ENCODE results near the gene CD83. TPM values are rescaled to one million over a fixed set of nuclear protein-coding genes. Genes with fewer than 3 reads are reported as not detected.

The CD83 gene
- total and polyA plus RNA-seq, 9 of the 15 experiments (the other 6 are each of a cell fraction or from before 2014, with no cell fraction given): 2.5 to 4.1 (median 3.4) TPM

- peak in 2 of 4 experiments; percentile 53 to 65 for DNase-seq (ENCODE audit: extremely low read depth in 1 of 4, low spot score in 3 of 4)
- peak; percentile 88 for ATAC-seq
- H3K27ac ChIP-seq (ENCODE audit: extremely low read depth, low read depth, low read length): no peak overlapping the region
- FAIRE-seq: peak; percentile 77
- no peaks in the 10 kb centered on the region for H3K36me3 ChIP-seq (ENCODE audit: control insufficient read depth, insufficient read depth, low read length)
- BruUV-seq (replicated peaks): no TSS peak
- H3K27me3 ChIP-seq (ENCODE audit: control insufficient read depth in 2 of 2, insufficient read depth in 2 of 2, low read length in 2 of 2): no peaks in the 10 kb centered on the region
- H3K9me3 ChIP-seq (replicated peaks; ENCODE audit: control insufficient read depth, insufficient read depth, low read depth, low read length): 0 out of 2 replicates have a peak, but pooled peaks cover 2% of the 10 kb centered on the region
- H3K4me3 ChIP-seq: no peak overlapping the region
- WGBS (ENCODE audit: insufficient coverage, low coverage, missing lambda C conversion rate): 15% methylated on average over 9 of the region's 9 CpGs
- H3K9ac ChIP-seq (ENCODE audit: insufficient read depth in 1 of 2, low read depth in 2 of 2, low read length in 2 of 2): no peak overlapping the region
- peaks cover 0 to 13% of the 10 kb centered on the region in 2 experiments; a peak in 4 of 5 replicates for H3K4me1 ChIP-seq (replicated peaks in 1 of 2; ENCODE audit: control insufficient read depth in 2 of 2, insufficient read depth in 2 of 2, low read length in 2 of 2)
- no peaks in the 10 kb centered on the region for H3K9me1 ChIP-seq (ENCODE audit: control insufficient read depth, insufficient read depth, low read length)
- in situ Hi-C loops (cut with MboI) (no loop called here), intact Hi-C loops (cut with micrococcal nuclease) (no loop called here)
- no peaks in the 10 kb centered on the region for H3K79me2 ChIP-seq (ENCODE audit: control insufficient read depth, insufficient read depth, low read length)
- H4K20me1 ChIP-seq (replicated peaks; ENCODE audit: control insufficient read depth, insufficient read depth, low read length): no peaks in the 10 kb centered on the region
- POLR2A ChIA-PET: interaction anchor here (1.9 kb wide), 1 partner anchor 11 kb away, joined by 7 read pairs; no protein-coding TSS in a partner anchor
- CTCF ChIA-PET (ENCODE audit: low intra/inter-chr PET ratio): interaction anchor here (0.7 kb wide), 1 partner anchor 8 kb away, joined by 3 read pairs; no protein-coding TSS in a partner anchor
- H3K4me2 ChIP-seq (ENCODE audit: insufficient read depth, low read length): peak overlapping the region; percentile 9; the same call in 1 of the 2 replicates
- H2AFZ ChIP-seq (ENCODE audit: low read depth, low read length): peak overlapping the region; percentile 63
- TF ChIP-seq ZBTB34 (CRISPR knock-in tag; IDR thresholded peaks at IDR 0.05) (no peak), MAZ (CRISPR knock-in tag; conservative IDR thresholded peaks at IDR 0.05 in 1 of 2, IDR thresholded peaks at IDR 0.05 in 1 of 2) (no peak), SMAD4 (CRISPR knock-in tag; conservative IDR thresholded peaks at IDR 0.05) (peak; percentile 59; the same call in 1 of the 2 replicates), PBX2 (CRISPR knock-in tag; IDR thresholded peaks at IDR 0.05; ENCODE audit: low read depth) (no peak), PBX2 (tag; conservative IDR thresholded peaks at IDR 0.05; ENCODE audit: low read depth) (peak; percentile 61; the same call in 1 of the 2 replicates), NR1H2 (CRISPR knock-in tag; IDR thresholded peaks at IDR 0.05) (no peak), ZNF324 (CRISPR knock-in tag; IDR thresholded peaks at IDR 0.05) (no peak), CEBPG (CRISPR knock-in tag; IDR thresholded peaks at IDR 0.05) (no peak), CEBPG (tag; conservative IDR thresholded peaks at IDR 0.05 in 1 of 2, IDR thresholded peaks at IDR 0.05 in 1 of 2) (no peak; a peak in 1 of 4 replicates), RBM17 (IDR thresholded peaks at IDR 0.05; ENCODE audit: borderline replicate concordance, low read depth, low read length) (no peak), PKNOX1 (IDR thresholded peaks at IDR 0.05) (peak; percentile 58), U2AF1 (optimal IDR thresholded peaks at IDR 0.05; ENCODE audit: low read depth, low read length) (no peak), SRSF7 (optimal IDR thresholded peaks at IDR 0.05; ENCODE audit: low read depth, low read length) (no peak), HNRNPUL1 (IDR thresholded peaks at IDR 0.05; ENCODE audit: low read length) (no peak), TOE1 (IDR thresholded peaks at IDR 0.05; ENCODE audit: borderline replicate concordance) (no peak), TOE1 (CRISPR knock-in tag; IDR thresholded peaks at IDR 0.05; ENCODE audit: borderline replicate concordance, low read depth) (no peak), MECOM (CRISPR knock-in tag; IDR thresholded peaks at IDR 0.05) (peak; percentile 83), SMARCE1 (IDR thresholded peaks at IDR 0.05) (no peak)
Measured at GRCh38 chr6:14135893-14136539, 18.4 kb downstream of the CD83 start.

All from K562 (cell line).